ENCODE data around the gene ESRRB.

The ESRRB gene

GRCh38 chr14:76375947-76376404 lies at the start of gene ESRRB:
Gene ESRRB, plus strand, starts transcription at chr14:76376137. Its CDS starts 265 bp downstream, at chr14:76376402.
- DNase-seq: no peak

GRCh38 chr14:76326918-76327689 lies 48.8 kb upstream of the ESRRB start:
- no peak for DNase-seq

GRCh38 chr14:76328457-76329137 lies 47.3 kb upstream of the ESRRB start:
- no peak for DNase-seq

GRCh38 chr14:76329154-76329928 lies 46.6 kb upstream of the ESRRB start:
- DNase-seq: no peak

GRCh38 chr14:76329951-76330350 lies 46.0 kb upstream of the ESRRB start:
- DNase-seq: no peak

- DNase-seq: no peak
Observed at GRCh38 chr14:76330411-76331327, 45.3 kb upstream of the ESRRB start.

GRCh38 chr14:76331328-76332011 lies 44.5 kb upstream of the ESRRB start:
- DNase-seq: no peak

- no peak for DNase-seq
Observed at GRCh38 chr14:76333664-76334063, 42.3 kb upstream of the ESRRB start.

- no peak for DNase-seq
Observed at GRCh38 chr14:76334316-76334715, 41.6 kb upstream of the ESRRB start.

GRCh38 chr14:76336876-76337275 lies 39.1 kb upstream of the ESRRB start:
- no peak for DNase-seq

GRCh38 chr14:76337635-76338545 lies 38.0 kb upstream of the ESRRB start:
- DNase-seq: no peak

- no peak for DNase-seq
Observed at GRCh38 chr14:76339728-76340615, 36.0 kb upstream of the ESRRB start.

GRCh38 chr14:76343386-76343785 lies 32.6 kb upstream of the ESRRB start:
- DNase-seq: no peak

- DNase-seq: no peak
Observed at GRCh38 chr14:76346391-76347160, 29.4 kb upstream of the ESRRB start.

- no peak for DNase-seq
Observed at GRCh38 chr14:76348898-76349297, 27.0 kb upstream of the ESRRB start.

- DNase-seq: no peak
Observed at GRCh38 chr14:76349993-76350392, 25.9 kb upstream of the ESRRB start.

GRCh38 chr14:76350671-76351070 lies 25.3 kb upstream of the ESRRB start:
- no peak for DNase-seq

GRCh38 chr14:76351941-76352340 lies 24.0 kb upstream of the ESRRB start:
- DNase-seq: no peak
